Liver (tissue), 3 donors: ENCODE results near the gene RFX7.

Experiments
- CTCF ChIP-seq: fragments of 150-350 bp; IDR thresholded peaks from 2 replicates; pipeline ENCODE4 v1.5.1; 2017; ENCODE audit warnings: improper control_type of control experiment, low read depth, low read length; ENCODE audit not compliant: missing input control
- FOXA1 ChIP-seq: IDR thresholded peaks from 2 replicates; pipeline ENCODE4 v1.6.1; 2016; ENCODE audit warnings: antibody characterized with exemption
- JUND ChIP-seq, 2 donors: IDR thresholded peaks; 2 replicates each; pipeline ENCODE4 v1.6.1; 2016; ENCODE audit warnings: antibody characterized with exemption in 2 of 2
- RAD21 ChIP-seq, 2 donors: IDR thresholded peaks; 2 replicates each; pipeline ENCODE4 v1.6.1; 2016; ENCODE audit warnings: antibody characterized with exemption in 2 of 2, mild to moderate bottlenecking in 2 of 2
- RXRA ChIP-seq, 2 donors: IDR thresholded peaks; 2 replicates each; pipeline ENCODE4 v1.6.1; 2017 to 2018; ENCODE audit warnings: antibody characterized with exemption in 2 of 2, mild to moderate bottlenecking in 1 of 2
- TAF1 ChIP-seq: conservative IDR thresholded peaks from 2 replicates; pipeline ENCODE4 v1.6.1; 2016; ENCODE audit warnings: antibody characterized with exemption, mild to moderate bottlenecking
- YY1 ChIP-seq: IDR thresholded peaks from 2 replicates; pipeline ENCODE4 v1.6.1; 2016; ENCODE audit warnings: antibody characterized with exemption, mild to moderate bottlenecking
- donor health status: healthy.
- donor health status: healthy.

GRCh38 chr15:56038707-56039106 is 205.0 kb downstream of the RFX7 start:
- TF ChIP-seq FOXA1 = no peak
- TF ChIP-seq TAF1 = no peak
- no peak for TF ChIP-seq YY1
- no peak for TF ChIP-seq CTCF
- TF ChIP-seq RAD21 (IDR thresholded peaks at IDR 0.05) = no peak
- TF ChIP-seq JUND (IDR thresholded peaks at IDR 0.05) = no peak
- no peak for TF ChIP-seq RXRA (IDR thresholded peaks at IDR 0.05)
